Activated T-helper 1 cell treated with Interleukin-2 at 50 U/mL for 16 hours (primary cell): Measurements from ENCODE around the gene PFN2.

Source experiments
- DNase-seq: peaks from one replicate; pipeline ENCODE4 v3.0.0-alpha.2; 2020; ENCODE audit warnings: low read depth

PFN2 gene

GRCh38 chr3:149917124-149917667, 53.5 kb downstream of the PFN2 start:
- DNase-seq = no peak
